Stimulated activated CD4-positive, alpha-beta T cell treated with anti-CD3 and anti-CD28 coated beads, Interleukin-15, amount 100 ng/mL, for 48 hours (primary cell): Measurements from ENCODE around the gene AOAH.

ENCODE experiments used
- DNase-seq, 2 donors: peaks; one replicate each; pipeline ENCODE4 v3.0.0-alpha.2; 2020; ENCODE audit warnings: low read depth in 2 of 2

AOAH gene

DNA sequence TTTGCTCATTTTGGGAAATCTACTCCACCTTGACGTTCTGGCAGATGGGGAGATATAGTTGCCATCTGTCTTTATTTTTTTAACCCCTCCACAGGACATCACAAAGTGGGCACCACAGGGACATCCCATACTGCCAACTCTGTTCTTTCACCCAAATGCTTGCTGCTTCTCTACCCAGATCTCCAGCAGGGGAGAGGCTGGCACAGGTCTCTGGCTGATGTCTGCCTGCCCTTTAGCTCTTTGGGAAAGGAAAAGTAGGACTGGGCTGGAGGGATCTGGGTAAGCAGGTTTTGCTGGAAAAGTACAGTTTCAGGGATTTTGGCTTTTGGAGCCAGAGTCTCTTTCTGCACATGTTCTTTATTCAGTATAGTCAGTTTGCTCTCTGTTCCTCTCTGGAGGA is 178.0 kb downstream of the AOAH start:
- no peak for DNase-seq

- no peak for DNase-seq
Observed at GRCh38 chr7:36545291-36545690, 179.0 kb downstream of the AOAH start.

GRCh38 chr7:36538126-36538525 is 186.2 kb downstream of the AOAH start:
- DNase-seq, result no peak

GRCh38 chr7:36535866-36536664 is 188.2 kb downstream of the AOAH start:
- DNase-seq, result no peak

DNA sequence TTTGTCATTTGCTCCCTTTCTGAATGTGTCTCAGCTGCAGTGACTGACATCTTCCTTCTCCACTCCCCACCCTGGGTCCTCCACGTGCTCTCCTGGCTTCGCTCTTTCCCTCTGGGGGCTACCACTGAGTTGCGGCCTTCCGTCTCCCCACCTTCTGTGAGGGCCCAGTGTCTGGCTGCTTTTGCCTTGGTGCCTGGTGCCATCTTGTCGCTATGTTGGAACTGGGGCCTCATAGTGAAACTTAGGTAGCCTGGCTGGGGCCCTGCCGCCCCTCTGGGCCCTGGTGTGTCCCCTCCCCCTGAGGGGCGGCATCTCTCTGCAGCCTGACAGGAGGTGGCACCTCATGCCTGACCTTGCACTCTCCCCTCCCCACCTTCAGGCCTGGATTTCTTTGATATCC is 190.6 kb downstream of the AOAH start:
- DNase-seq, result no peak

GRCh38 chr7:36532981-36533499 is 191.3 kb downstream of the AOAH start:
- DNase-seq, result no peak

DNA sequence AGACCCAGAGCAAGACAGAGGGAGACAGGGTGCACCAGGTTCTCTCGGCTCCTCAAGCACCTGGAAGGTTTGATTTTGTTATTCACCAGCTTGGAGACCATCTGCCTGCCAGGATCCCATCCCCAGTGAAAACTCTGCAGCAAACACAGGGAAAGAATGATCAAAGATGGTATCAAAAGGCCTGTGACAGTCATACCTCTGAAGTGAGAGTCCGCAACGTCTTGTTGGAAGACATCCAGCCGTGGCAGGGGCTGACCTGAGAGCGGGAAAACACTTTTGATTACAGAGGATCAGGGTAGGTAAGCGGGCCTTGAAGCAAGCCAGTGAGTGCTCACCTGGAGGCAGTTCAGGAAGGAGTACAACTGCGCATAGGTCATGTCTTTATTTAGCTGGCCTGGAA is 192.3 kb downstream of the AOAH start:
- no peak for DNase-seq

DNA sequence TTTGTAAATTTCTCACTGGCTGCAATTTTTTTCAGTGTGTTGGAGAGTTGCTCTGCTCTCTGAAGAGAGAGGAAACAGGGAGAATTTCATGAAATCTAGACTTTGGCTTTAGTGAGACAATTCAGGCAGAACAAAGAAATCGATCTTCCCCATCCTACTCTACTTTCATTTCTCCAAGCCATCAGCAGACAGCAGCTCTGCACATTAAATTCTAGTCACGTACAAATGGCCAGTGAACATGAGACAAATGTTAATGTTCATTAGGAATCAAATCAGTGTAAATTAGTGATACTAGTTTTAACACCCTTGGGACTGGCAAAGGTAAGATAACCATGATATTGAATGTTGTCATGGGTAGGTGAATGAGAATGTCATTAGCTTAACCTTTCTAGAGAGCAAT is 193.8 kb downstream of the AOAH start:
- no peak for DNase-seq

DNA sequence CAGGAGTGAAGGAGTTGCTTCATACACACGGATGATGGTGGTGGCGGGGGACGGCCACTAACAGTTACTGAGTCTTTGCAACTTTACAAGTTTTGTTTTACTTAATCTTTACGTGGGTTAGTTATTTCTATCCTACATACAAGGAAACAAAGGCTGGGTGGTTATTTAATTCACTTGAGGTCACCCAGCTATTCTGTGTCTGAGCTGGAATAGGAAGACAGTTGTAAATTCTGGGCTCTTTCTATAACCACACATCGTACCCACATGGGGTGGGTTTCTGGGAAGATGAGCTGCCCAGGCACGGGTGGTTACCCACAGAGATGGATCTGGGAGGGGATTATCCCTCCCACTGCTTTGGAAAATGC is 196.8 kb downstream of the AOAH start:
- no peak for DNase-seq

GRCh38 chr7:36526863-36527548 is 197.3 kb downstream of the AOAH start:
- no peak for DNase-seq

DNA sequence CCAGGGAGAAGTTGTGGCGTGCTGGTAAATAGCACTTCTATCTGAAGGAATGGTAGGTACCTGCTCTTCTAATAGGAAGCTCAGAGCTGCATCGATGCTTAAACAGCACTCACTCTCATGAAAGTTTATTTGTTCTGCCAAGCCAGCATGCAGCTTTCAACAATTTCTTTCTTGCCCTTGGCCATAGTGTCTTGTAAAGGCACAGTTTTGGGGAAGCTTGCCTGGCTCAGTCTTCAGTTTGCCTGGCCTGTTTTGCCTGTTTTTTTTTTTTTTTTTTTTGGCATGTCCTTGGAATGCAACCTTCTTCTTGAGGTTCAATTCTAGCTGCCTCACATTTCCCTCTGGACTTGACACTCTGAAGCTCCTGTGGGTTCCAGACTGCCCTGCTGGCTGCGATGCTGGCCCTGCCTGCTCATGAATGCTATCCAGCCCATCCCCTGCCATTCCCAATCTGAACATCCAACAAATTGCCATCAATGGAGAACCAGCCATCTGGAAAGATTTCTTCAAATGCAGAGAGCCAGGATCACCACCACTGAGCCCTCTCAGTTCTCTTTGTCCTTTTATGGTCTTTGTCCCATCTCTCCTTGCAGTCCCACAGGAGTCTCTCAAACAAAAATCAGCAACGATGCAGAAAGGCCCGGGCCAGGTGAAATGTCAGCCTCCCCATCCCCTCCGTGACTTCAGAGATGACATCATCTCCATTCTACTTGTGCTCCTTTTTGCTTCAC is 200.8 kb downstream of the AOAH start:
- no peak for DNase-seq

DNA sequence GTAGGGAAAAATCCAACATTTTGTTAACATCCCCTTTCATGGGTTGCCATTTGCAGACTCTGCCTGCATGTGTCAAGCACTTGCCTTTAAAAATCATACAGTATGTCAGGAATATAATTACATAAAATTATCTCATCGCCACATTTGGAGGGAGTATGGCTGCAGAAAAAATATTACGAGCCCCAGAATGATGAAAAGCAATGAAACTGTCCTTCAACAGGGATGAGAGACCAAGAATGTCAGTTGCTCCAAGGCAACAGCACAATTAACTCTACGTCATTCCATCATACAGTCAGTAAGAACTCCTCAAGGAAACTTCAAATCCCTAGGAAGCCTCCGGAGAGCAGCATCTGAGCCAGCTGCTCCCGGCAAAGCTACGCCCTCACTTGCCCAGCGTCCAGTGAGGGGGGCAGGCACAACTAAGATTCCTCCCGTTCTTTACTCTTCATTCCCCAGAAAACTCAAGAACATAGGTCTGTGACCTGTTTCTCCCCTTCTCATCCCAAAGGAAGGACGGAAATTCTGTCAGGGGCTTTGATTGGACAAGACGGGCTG is 201.8 kb downstream of the AOAH start:
- DNase-seq, result no peak

DNA sequence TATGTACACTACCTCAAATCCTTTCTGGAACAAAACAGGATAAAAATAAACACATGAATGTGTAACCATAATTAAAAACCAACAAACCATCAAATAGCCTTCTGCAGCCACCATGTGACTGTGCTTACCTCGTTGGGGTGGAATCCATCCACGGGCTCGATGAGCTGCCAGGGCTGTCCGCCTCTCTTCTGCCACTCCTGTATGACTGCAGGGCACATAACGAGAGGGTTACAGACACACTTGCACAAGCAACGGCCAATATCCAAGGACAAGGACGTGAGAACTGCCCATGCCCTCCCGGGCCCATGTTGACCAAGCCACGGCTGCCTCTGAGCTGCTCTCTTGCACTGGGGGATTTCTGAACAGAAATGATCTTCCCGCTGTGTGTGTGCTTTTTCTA is 202.4 kb downstream of the AOAH start:
- no peak for DNase-seq

GRCh38 chr7:36521133-36521532 is 203.2 kb downstream of the AOAH start:
- no peak for DNase-seq

DNA sequence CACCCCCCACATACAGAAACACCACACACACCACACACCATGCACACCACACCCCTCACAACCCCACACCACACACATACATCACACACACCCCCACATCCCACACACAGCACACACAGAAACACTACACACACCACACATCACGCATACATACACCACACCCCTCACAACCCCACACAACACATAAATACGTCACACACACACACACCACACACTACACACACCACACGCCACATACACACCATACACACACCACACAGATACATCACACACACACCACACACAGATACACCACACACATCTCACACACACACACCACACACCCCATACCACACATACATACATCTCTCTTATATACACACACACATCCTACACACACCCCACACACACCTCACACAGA is 208.4 kb downstream of the AOAH start:
- DNase-seq, result no peak

DNA sequence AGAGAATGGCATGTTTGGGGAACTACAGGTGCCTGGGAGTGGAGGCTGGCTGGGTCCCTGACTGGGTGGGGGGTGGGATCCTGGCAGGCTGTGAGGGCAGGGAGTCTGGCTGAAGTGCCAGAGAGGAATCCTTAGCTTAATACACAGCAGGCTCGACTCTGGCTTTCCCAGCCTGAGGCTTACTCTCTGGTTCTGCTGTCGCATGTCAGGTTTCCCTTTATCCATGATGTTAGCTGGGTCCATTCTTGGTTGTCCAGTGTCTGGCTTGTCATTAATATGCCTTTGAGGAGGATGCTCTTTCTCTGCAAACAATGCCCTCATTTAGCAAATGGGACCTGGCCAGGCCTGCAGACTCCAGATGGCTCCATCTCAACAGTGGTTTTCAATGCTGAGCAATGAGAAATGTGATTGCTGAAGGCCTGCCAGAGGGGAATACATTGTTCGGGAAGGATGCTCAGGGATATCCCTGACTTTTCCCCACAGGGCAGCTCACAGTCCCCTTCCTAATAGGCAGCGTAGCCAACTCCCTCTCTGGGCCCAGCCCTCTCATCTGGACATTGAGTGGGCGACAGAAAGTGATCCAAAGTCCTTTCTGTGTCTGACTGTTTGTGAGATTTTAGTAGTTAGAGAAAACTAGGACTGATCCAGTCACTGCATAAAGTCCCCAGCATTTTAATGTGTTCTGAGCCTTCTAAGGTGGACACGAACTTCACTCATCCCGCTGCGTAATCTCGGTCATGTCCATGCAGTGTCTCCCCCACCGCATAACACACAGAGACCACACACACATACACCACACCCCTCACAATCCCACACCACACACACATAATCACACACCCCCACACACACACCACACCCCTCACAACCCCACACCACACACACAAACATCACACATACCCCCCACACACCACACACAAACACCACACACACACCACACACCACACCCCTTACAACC is 209.7 kb downstream of the AOAH start:
- DNase-seq, result no peak

GRCh38 chr7:36513393-36513792 is 210.9 kb downstream of the AOAH start:
- no peak for DNase-seq

DNA sequence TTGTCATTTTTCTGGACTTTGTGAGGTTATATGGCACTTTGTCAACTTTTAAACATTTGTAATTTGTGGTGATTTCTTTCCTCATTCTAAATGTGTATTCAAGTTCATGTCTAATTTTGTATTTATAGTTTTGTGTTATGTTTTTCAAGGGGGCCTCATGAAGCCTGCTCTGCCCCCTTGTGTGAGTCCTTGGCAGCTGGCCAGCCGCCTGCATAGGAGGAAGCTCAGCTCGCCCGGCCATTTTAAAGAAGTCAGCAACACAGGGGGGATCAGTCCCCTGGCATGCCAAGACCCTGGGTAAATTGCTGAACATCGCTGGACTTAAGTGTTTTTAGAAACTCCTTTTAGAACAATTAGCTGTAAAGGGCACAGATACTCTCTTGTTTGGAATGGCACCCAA is 211.7 kb downstream of the AOAH start:
- no peak for DNase-seq

- DNase-seq, result no peak
Observed at GRCh38 chr7:36509962-36510361, 214.3 kb downstream of the AOAH start.

DNA sequence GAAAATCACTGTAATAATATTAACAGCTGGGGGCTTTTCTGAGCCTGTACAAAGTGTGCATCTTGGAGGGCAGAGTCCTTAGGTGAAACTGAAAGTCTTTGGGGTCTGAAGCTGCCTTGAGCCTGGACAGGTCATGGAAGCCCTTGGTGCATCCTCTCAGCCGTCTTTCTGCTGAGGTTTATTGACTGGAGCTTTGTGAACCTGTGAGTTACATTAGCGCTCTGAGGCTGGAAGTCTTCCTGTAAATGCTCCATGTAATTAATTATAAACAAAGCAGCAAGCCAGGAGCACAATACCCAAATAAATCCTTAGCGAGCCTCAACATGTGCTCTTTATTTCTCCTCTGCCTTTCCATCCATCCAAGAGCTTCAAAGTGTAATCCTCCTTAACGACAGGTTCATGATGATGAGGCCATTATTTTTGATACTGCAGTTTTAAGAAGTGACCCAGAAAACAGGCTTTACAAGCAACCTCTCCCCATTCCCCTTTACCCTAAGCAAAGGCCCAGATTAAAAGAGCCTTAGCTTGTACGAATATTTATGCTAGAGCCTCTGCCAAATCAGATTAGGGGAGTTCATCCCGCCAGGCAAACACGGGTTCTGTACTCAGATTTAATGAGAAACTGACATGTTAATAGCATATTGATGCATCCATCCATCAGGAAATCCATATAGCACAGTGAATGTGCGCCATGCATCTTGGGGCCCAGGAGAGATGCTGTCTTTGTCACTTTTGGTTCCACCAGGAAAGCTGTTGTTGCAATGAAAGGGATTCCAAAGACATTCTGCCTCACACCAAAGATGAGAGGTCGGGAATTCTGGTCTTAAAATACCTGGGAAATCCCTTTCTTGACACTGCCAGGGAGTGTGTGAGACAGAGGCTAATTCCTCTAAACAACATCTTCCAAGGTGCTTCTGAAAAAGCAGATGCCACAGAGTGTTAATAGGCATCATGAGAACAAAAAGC is 216.5 kb downstream of the AOAH start:
- no peak for DNase-seq
